HepG2 (cell line): Measurements from ENCODE around the gene CEBPA. TPM values are rescaled to one million over a fixed set of nuclear protein-coding genes. Genes with fewer than 3 reads are reported as not detected.

Experiments
- CENPX ChIP-seq: sonication (generic); formaldehyde crosslinking; IDR thresholded peaks from 2 replicates; pipeline ENCODE4 v1.9.0; 2021; ENCODE audit warnings: mild to moderate bottlenecking, missing genetic modification reagents, moderate library complexity
- DZIP1 ChIP-seq: sonication (generic); formaldehyde crosslinking; IDR thresholded peaks from 2 replicates; pipeline ENCODE4 v1.5.0; 2020; ENCODE audit warnings: mild to moderate bottlenecking, missing genetic modification reagents
- FOXK1 ChIP-seq: sonication (generic); formaldehyde crosslinking; IDR thresholded peaks from 2 replicates; pipeline ENCODE4 v1.4.0; 2020; ENCODE audit warnings: low read depth, missing genetic modification reagents, borderline replicate concordance
- HIC2 ChIP-seq: sonication (generic); formaldehyde crosslinking; IDR thresholded peaks from 2 replicates; pipeline ENCODE4 v1.9.0; 2022; ENCODE audit warnings: low read depth, missing genetic modification reagents
- HMGXB4 ChIP-seq, 2 experiments: sonication (generic) in 1 of 2; formaldehyde crosslinking in 1 of 2; IDR thresholded peaks; 2 replicates each; pipeline versions ENCODE4 v1.4.0 to v1.6.1; 2018 to 2020; ENCODE audit warnings: missing genetic modification reagents in 2 of 2, borderline replicate concordance in 1 of 2, low read depth in 1 of 2, mild to moderate bottlenecking in 1 of 2, missing biosample characterization in 1 of 2
- IRF9 ChIP-seq: sonication (generic); formaldehyde crosslinking; IDR thresholded peaks from 2 replicates; pipeline ENCODE4 v1.8.0; 2022; ENCODE audit warnings: missing genetic modification reagents, mild to moderate bottlenecking, borderline replicate concordance
- LBX2 ChIP-seq: sonication (generic); formaldehyde crosslinking; IDR thresholded peaks from 2 replicates; pipeline ENCODE4 v1.5.0; 2020; ENCODE audit warnings: missing genetic modification reagents, mild to moderate bottlenecking, borderline replicate concordance
- NRL ChIP-seq: sonication (generic); formaldehyde crosslinking; IDR thresholded peaks from 2 replicates; pipeline ENCODE4 v1.5.0; 2020; ENCODE audit warnings: missing genetic modification reagents, mild to moderate bottlenecking, moderate library complexity, borderline replicate concordance
- SAP130 ChIP-seq: IDR thresholded peaks from 2 replicates; pipeline ENCODE4 v1.6.1; 2016; ENCODE audit warnings: low read depth
- SP4 ChIP-seq: sonication (generic); formaldehyde crosslinking; IDR thresholded peaks from 2 replicates; pipeline ENCODE4 v1.8.1; 2023; ENCODE audit warnings: mild to moderate bottlenecking, missing genetic modification reagents
- THAP11 ChIP-seq: IDR thresholded peaks from 2 replicates; pipeline ENCODE4 v1.6.1; 2016; ENCODE audit warnings: missing biosample characterization, missing genetic modification reagents
- ZBED4 ChIP-seq: sonication (generic); formaldehyde crosslinking; IDR thresholded peaks from 2 replicates; pipeline ENCODE4 v1.4.0; 2020; ENCODE audit warnings: missing genetic modification reagents, borderline replicate concordance
- ZNF572 ChIP-seq: sonication (generic); formaldehyde crosslinking; IDR thresholded peaks from 2 replicates; pipeline ENCODE4 v1.5.1; 2020; ENCODE audit warnings: mild to moderate bottlenecking, missing genetic modification reagents
- ZNF720 ChIP-seq: sonication (generic); formaldehyde crosslinking; IDR thresholded peaks from 2 replicates; pipeline ENCODE4 v1.4.0; 2020; ENCODE audit warnings: missing genetic modification reagents
- ZNF75D ChIP-seq: sonication (generic); formaldehyde crosslinking; IDR thresholded peaks from 2 replicates; pipeline ENCODE4 v1.8.1; 2023; ENCODE audit warnings: missing genetic modification reagents, mild to moderate bottlenecking, borderline replicate concordance
- ZSCAN22 ChIP-seq: sonication (generic); formaldehyde crosslinking; IDR thresholded peaks from 2 replicates; pipeline ENCODE4 v1.4.0; 2020; ENCODE audit warnings: mild to moderate bottlenecking, missing genetic modification reagents
- polyA plus RNA-seq, 8 experiments: library from polyadenylated mRNA; depleted of rRNA in 3 of 8; stranded (reverse) in 7 of 8; unstranded in 1 of 8; fragments of >200 nt; fragmentation: Illumina TruSeq in 4 of 8; extraction: Trizol in 4 of 8; gene quantifications; 2 replicates each; pipeline versions ENCODE4 v1.2.1 to v1.2.3, GENCODE V29; 2011 to 2016; ENCODE audit warnings: low read depth in 4 of 8, missing spikeins in 1 of 8, mixed read lengths in 1 of 8; ENCODE audit not compliant: insufficient read depth in 1 of 8
- total RNA-seq, 5 experiments: library from RNA; depleted of rRNA; stranded (reverse); fragments of >200 nt; fragmentation: Illumina TruSeq; extraction: Trizol; gene quantifications; 2 replicates each; pipeline ENCODE4 v1.2.3, GENCODE V29; 2016; ENCODE audit warnings: low read depth in 1 of 5

Gene CEBPA
- total and polyA plus RNA-seq, 2 of the 13 experiments (the other 11 are each of a cell fraction or from before 2014, with no cell fraction given), result 24.8 to 103 TPM

GRCh38 chr19:33275933-33276619 lies 26.3 kb downstream of the CEBPA start (continued):
- TF ChIP-seq HIC2 (CRISPR knock-in tag), result peak; percentile 98
- 0 out of 2 replicates have a peak, but pooled peaks have one; percentile 72 for TF ChIP-seq DZIP1 (CRISPR knock-in tag)
- TF ChIP-seq IRF9, result peak; percentile 70
- TF ChIP-seq LBX2, result no peak
- peak; percentile 88 for TF ChIP-seq NRL (CRISPR knock-in tag)
- TF ChIP-seq FOXK1 (CRISPR knock-in tag), result peak; percentile 85
- peak; percentile 67; the same call in 1 of the 2 replicates for TF ChIP-seq ZSCAN22 (CRISPR knock-in tag)
- peak; percentile 95 for TF ChIP-seq SAP130 (CRISPR knock-in tag)
- peak in 1 of 2 experiments; percentile 87; a peak in 2 of 4 replicates for TF ChIP-seq HMGXB4 (CRISPR knock-in tag; IDR thresholded peaks at IDR 0.05; ENCODE audit: borderline replicate concordance in 1 of 2, low read depth in 1 of 2)
- TF ChIP-seq ZNF75D (CRISPR knock-in tag), result no peak
- peak; percentile 84; the same call in 1 of the 2 replicates for TF ChIP-seq ZBED4
- TF ChIP-seq ZNF720 (CRISPR knock-in tag), result no peak
- TF ChIP-seq ZNF572, result no peak
- peak; percentile 74 for TF ChIP-seq SP4 (CRISPR knock-in tag)
- TF ChIP-seq CENPX (CRISPR knock-in tag), result no peak
- TF ChIP-seq THAP11 (CRISPR knock-in tag), result peak; percentile 81
